ENCODE results near the gene FERMT1.

GRCh38 chr20:6061544-6061943 lies 61.3 kb downstream of the FERMT1 start:
- TF ChIP-seq CTCF (conservative IDR thresholded peaks at IDR 0.05; ENCODE audit: low read depth, low read length) = no peak
- no peak for TF ChIP-seq EZH2 (IDR thresholded peaks at IDR 0.05; ENCODE audit: low read length, unreplicated experiment)

All from PC-3 (cell line).